K562 (cell line): Measurements from ENCODE around the gene MXRA7. TPM values are rescaled to one million over a fixed set of nuclear protein-coding genes. Genes with fewer than 3 reads are reported as not detected.

ENCODE experiments used
- ARID4B ChIP-seq: sonication (generic); formaldehyde crosslinking; IDR thresholded peaks from 2 replicates; pipeline ENCODE4 v1.8.0; 2022; ENCODE audit warnings: mild to moderate bottlenecking, missing genetic modification reagents
- CCAR2 ChIP-seq: fragments of 200-400 bp; formaldehyde crosslinking; IDR thresholded peaks from 2 replicates; pipeline ENCODE4 v1.6.1; 2017; ENCODE audit warnings: mild to moderate bottlenecking, low read depth, low read length
- CHCHD3 ChIP-seq: fragments of 250-450 bp; sonication (Bioruptor Pico); IDR thresholded peaks from 2 replicates; pipeline ENCODE4 v2.1.2; 2022; ENCODE audit warnings: mild to moderate bottlenecking
- COPS2 ChIP-seq: fragments of 450-650 bp; conservative IDR thresholded peaks from 2 replicates; pipeline ENCODE4 v1.6.1; 2016; ENCODE audit warnings: mild to moderate bottlenecking, moderate library complexity
- EHMT2 ChIP-seq: fragments of 450-650 bp; IDR thresholded peaks from 2 replicates; pipeline ENCODE4 v1.6.1; 2018; ENCODE audit warnings: antibody characterized with exemption
- GTF3C2 ChIP-seq: IDR thresholded peaks from 3 replicates; pipeline ENCODE4 v1.6.1; 2011; ENCODE audit warnings: borderline replicate concordance, mild to moderate bottlenecking, moderate library complexity; ENCODE audit not compliant: insufficient read length; ENCODE audit errors: extremely low read depth
- HDAC2 ChIP-seq: fragments of 450-650 bp; IDR thresholded peaks from 2 replicates; pipeline ENCODE4 v1.6.1; 2016; ENCODE audit warnings: mild to moderate bottlenecking
- NUFIP1 ChIP-seq: fragments of 450-650 bp; IDR thresholded peaks from 2 replicates; pipeline ENCODE4 v1.6.1; 2018; ENCODE audit not compliant: partially characterized antibody
- POLR2AphosphoS5 ChIP-seq: IDR thresholded peaks from 2 replicates; pipeline ENCODE4 v1.6.1; 2011; ENCODE audit warnings: mild to moderate bottlenecking, low read depth, low read length, moderate library complexity; ENCODE audit not compliant: control insufficient read depth, insufficient read depth
- RBM17 ChIP-seq: fragments of 200-400 bp; formaldehyde crosslinking; IDR thresholded peaks from 2 replicates; pipeline ENCODE4 v1.6.1; 2017; ENCODE audit warnings: low read depth, mild to moderate bottlenecking, low read length, borderline replicate concordance
- TRIM25 ChIP-seq: fragments of 450-650 bp; IDR thresholded peaks from 2 replicates; pipeline ENCODE4 v1.7.0; 2016; ENCODE audit warnings: borderline replicate concordance
- ZNF133 ChIP-seq: fragments of 250-450 bp; sonication (Bioruptor Pico); IDR thresholded peaks from 2 replicates; pipeline ENCODE4 v1.4.0; 2020; ENCODE audit warnings: mild to moderate bottlenecking
- polyA plus RNA-seq, 8 experiments: library from polyadenylated mRNA; depleted of rRNA in 4 of 8; stranded (reverse) in 5 of 8; unstranded in 3 of 8; fragments of >200 nt; fragmentation: Nextera tagmentation in 2 of 8; fragmentation: Illumina TruSeq in 1 of 8; extraction: Ambion mirVana in 2 of 8; extraction: Trizol in 1 of 8; gene quantifications; 2 replicates each; pipeline versions ENCODE4 v1.2.1 to v1.2.3, GENCODE V29; 2011 to 2014; ENCODE audit warnings: inconsistent platforms in 1 of 8, missing spikeins in 1 of 8
- total RNA-seq, 7 experiments: library from RNA; depleted of rRNA in 6 of 7; stranded (reverse); fragments of >200 nt in 6 of 7; fragmentation: Illumina TruSeq in 2 of 7; extraction: Trizol in 2 of 7; gene quantifications; 2 replicates each; pipeline versions ENCODE4 v1.2.1 to v1.2.3, GENCODE V29; 2011 to 2021; ENCODE audit warnings: low replicate concordance in 1 of 7
- TF ChIP-seq, protein P1 (sequence below): IDR thresholded peaks from 3 replicates; pipeline ENCODE4 v1.6.1; 2011; ENCODE audit warnings: borderline replicate concordance, mild to moderate bottlenecking; ENCODE audit not compliant: insufficient read length, insufficient read depth
- TF ChIP-seq, protein P2 (sequence below): sonication (generic); formaldehyde crosslinking; IDR thresholded peaks from 2 replicates; pipeline ENCODE4 v1.8.1; 2023; ENCODE audit warnings: mild to moderate bottlenecking, missing genetic modification reagents, moderate library complexity

Gene MXRA7
- total and polyA plus RNA-seq, 9 of the 15 experiments (the other 6 are each of a cell fraction or from before 2014, with no cell fraction given): 2.6 to 38.4 (median 14.3) TPM

DNA sequence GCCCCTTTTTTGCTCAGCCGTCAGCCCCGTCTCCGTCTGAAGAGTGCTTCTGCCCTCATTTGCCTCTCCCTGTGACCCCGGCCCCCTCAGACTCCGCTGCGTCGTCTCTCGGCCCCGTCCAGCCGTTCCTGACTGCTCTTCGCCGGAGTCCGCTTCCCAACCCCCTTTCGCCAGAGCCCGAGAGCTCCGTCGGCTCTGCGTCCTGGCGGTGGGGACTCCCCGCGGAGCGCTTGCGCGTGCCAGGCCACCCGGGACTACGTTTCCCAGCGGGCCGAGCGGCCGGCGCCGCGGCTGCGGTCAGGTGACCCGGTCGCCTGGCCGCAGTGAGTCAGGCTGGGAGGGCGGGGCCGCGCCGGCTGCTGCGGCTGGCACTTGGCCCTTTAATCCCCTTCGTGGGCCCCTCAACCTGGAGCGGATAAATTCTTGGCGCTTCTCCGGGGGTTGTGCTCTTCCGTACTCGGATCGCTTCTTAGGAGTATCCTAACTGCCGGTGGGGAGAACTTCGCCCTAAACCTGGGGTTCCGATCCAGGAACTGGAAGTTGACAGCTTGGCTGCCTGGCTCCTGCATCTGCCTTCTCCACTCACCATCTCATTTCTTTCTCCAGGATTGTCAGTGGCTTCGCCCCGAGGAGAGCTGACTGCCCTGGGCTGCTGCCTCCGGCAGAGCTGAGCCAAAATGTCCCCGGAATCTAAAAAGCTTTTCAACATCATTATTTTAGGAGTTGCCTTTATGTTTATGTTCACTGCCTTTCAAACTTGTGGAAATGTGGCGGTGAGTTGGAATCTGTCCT, 27.1 kb upstream of the MXRA7 start, which contains the start of gene MFSD11 (continued):
- TF ChIP-seq, protein P1, sequence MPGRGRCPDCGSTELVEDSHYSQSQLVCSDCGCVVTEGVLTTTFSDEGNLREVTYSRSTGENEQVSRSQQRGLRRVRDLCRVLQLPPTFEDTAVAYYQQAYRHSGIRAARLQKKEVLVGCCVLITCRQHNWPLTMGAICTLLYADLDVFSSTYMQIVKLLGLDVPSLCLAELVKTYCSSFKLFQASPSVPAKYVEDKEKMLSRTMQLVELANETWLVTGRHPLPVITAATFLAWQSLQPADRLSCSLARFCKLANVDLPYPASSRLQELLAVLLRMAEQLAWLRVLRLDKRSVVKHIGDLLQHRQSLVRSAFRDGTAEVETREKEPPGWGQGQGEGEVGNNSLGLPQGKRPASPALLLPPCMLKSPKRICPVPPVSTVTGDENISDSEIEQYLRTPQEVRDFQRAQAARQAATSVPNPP: no peak
- TF ChIP-seq TRIM25 (no peak), GTF3C2 (no peak), EHMT2 (no peak), RBM17 (no peak), ARID4B (CRISPR knock-in tag) (peak; percentile 84), CHCHD3 (CRISPR knock-in tag) (no peak), COPS2 (no peak), POLR2AphosphoS5 (peak; percentile 54), NUFIP1 (no peak), ZNF133 (CRISPR knock-in tag) (no peak), HDAC2 (peak; percentile 60), CCAR2 (no peak)
- TF ChIP-seq, protein P2, sequence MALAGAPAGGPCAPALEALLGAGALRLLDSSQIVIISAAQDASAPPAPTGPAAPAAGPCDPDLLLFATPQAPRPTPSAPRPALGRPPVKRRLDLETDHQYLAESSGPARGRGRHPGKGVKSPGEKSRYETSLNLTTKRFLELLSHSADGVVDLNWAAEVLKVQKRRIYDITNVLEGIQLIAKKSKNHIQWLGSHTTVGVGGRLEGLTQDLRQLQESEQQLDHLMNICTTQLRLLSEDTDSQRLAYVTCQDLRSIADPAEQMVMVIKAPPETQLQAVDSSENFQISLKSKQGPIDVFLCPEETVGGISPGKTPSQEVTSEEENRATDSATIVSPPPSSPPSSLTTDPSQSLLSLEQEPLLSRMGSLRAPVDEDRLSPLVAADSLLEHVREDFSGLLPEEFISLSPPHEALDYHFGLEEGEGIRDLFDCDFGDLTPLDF: no peak; the same call in 1 of the 2 replicates
